Measurements from ENCODE around the gene SF3B6.
A peak's percentile ranks its signal among the peaks of the same experiment; 100 is the strongest.

DNA sequence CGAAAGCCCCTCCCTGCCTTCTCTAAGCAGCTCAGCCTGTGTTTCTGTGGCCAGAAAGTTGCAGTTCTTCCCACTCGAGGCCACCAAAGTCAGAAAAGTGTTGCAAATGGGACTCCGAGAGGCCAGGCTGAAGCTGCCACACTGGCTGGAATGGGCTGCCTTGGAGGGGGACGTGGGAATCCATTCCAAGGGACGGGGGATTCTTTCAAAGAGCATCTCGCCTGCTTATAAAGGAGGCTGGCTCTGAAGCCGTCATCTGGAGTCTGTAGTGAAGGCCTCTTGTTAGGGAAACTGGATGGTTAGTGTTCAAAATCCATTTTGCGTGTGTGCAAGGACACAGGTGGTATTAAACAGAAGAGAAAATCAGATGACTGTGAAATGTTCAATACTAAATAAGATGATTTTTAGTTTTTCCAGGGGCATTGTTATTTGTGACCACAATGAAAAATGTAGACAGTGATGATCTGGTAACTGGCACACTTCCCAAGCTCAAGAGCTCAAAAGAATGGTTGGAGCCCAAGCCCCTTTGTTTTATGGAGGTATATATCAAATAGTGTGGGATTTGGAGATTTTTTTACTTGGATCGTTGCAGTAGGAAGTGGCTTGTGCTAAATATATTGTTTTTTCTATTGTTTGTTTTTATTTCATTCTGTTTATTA lies 47.9 kb upstream of the SF3B6 start:
- TF ChIP-seq NR3C1 (IDR thresholded peaks at IDR 0.05) (no peak), CEBPB (IDR thresholded peaks at IDR 0.05) (no peak), KDM1A (IDR thresholded peaks at IDR 0.05; ENCODE audit: low read depth) (no peak), CBX2 (IDR thresholded peaks at IDR 0.05; ENCODE audit: borderline replicate concordance, low read depth) (no peak), TP53 (CRISPR knock-in tag; IDR thresholded peaks at IDR 0.05) (no peak), POLR2A (IDR thresholded peaks at IDR 0.05; ENCODE audit: low read length) (no peak), JUNB (IDR thresholded peaks at IDR 0.05) (no peak), RARB (CRISPR knock-in tag; IDR thresholded peaks at IDR 0.05) (no peak)
- TF ChIP-seq, protein P1, sequence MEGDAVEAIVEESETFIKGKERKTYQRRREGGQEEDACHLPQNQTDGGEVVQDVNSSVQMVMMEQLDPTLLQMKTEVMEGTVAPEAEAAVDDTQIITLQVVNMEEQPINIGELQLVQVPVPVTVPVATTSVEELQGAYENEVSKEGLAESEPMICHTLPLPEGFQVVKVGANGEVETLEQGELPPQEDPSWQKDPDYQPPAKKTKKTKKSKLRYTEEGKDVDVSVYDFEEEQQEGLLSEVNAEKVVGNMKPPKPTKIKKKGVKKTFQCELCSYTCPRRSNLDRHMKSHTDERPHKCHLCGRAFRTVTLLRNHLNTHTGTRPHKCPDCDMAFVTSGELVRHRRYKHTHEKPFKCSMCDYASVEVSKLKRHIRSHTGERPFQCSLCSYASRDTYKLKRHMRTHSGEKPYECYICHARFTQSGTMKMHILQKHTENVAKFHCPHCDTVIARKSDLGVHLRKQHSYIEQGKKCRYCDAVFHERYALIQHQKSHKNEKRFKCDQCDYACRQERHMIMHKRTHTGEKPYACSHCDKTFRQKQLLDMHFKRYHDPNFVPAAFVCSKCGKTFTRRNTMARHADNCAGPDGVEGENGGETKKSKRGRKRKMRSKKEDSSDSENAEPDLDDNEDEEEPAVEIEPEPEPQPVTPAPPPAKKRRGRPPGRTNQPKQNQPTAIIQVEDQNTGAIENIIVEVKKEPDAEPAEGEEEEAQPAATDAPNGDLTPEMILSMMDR (IDR thresholded peaks at IDR 0.05), result no peak
- TF ChIP-seq, protein P2, sequence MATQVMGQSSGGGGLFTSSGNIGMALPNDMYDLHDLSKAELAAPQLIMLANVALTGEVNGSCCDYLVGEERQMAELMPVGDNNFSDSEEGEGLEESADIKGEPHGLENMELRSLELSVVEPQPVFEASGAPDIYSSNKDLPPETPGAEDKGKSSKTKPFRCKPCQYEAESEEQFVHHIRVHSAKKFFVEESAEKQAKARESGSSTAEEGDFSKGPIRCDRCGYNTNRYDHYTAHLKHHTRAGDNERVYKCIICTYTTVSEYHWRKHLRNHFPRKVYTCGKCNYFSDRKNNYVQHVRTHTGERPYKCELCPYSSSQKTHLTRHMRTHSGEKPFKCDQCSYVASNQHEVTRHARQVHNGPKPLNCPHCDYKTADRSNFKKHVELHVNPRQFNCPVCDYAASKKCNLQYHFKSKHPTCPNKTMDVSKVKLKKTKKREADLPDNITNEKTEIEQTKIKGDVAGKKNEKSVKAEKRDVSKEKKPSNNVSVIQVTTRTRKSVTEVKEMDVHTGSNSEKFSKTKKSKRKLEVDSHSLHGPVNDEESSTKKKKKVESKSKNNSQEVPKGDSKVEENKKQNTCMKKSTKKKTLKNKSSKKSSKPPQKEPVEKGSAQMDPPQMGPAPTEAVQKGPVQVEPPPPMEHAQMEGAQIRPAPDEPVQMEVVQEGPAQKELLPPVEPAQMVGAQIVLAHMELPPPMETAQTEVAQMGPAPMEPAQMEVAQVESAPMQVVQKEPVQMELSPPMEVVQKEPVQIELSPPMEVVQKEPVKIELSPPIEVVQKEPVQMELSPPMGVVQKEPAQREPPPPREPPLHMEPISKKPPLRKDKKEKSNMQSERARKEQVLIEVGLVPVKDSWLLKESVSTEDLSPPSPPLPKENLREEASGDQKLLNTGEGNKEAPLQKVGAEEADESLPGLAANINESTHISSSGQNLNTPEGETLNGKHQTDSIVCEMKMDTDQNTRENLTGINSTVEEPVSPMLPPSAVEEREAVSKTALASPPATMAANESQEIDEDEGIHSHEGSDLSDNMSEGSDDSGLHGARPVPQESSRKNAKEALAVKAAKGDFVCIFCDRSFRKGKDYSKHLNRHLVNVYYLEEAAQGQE (IDR thresholded peaks at IDR 0.05), result 0 out of 2 replicates have a peak, but pooled peaks have one; percentile 17
